ENCODE measurements around the gene CHPF2. TPM values are rescaled to one million over a fixed set of nuclear protein-coding genes. Genes with fewer than 3 reads are reported as not detected.

CHPF2 gene
- total RNA-seq, 1 donor = 95.3 TPM

- DNase-seq (ENCODE audit: low read depth in 2 of 3, low spot score in 2 of 3) = no peak
Measured at GRCh38 chr7:151260471-151260870, 28.2 kb downstream of the CHPF2 start.

- DNase-seq (ENCODE audit: low read depth in 2 of 3, low spot score in 2 of 3) = no peak
Measured at GRCh38 chr7:151260883-151261282, 28.6 kb downstream of the CHPF2 start.

- no peak for DNase-seq (ENCODE audit: low read depth in 2 of 3, low spot score in 2 of 3)
Measured at GRCh38 chr7:151261529-151261928, 29.2 kb downstream of the CHPF2 start.

GRCh38 chr7:151264615-151265014 lies 32.3 kb downstream of the CHPF2 start:
- DNase-seq (ENCODE audit: low read depth in 2 of 3, low spot score in 2 of 3) = no peak

GRCh38 chr7:151265351-151265931 lies 33.2 kb downstream of the CHPF2 start:
- DNase-seq (ENCODE audit: low read depth in 2 of 3, low spot score in 2 of 3) = no peak

GRCh38 chr7:151269511-151269910 lies 37.2 kb downstream of the CHPF2 start:
- DNase-seq (ENCODE audit: low read depth in 2 of 3, low spot score in 2 of 3) = no peak

GRCh38 chr7:151271699-151272355 lies 39.5 kb downstream of the CHPF2 start:
- DNase-seq (ENCODE audit: low read depth in 2 of 3, low spot score in 2 of 3) = peak in 2 of 3 donors; percentile 75 to 91

- no peak for DNase-seq (ENCODE audit: low read depth in 2 of 3, low spot score in 2 of 3)
Measured at GRCh38 chr7:151272405-151272804, 40.1 kb downstream of the CHPF2 start.

- DNase-seq (ENCODE audit: low read depth in 2 of 3, low spot score in 2 of 3) = peak in 1 of 3 donors; percentile 18
Measured at GRCh38 chr7:151272877-151273276, 40.6 kb downstream of the CHPF2 start.

- peak in 1 of 3 donors; percentile 28 for DNase-seq (ENCODE audit: low read depth in 2 of 3, low spot score in 2 of 3)
Measured at GRCh38 chr7:151273651-151274390, 41.5 kb downstream of the CHPF2 start.

- DNase-seq (ENCODE audit: low read depth in 2 of 3, low spot score in 2 of 3) = peak in 1 of 3 donors; percentile 72
Measured at GRCh38 chr7:151274396-151274795, 42.1 kb downstream of the CHPF2 start.

- DNase-seq (ENCODE audit: low read depth in 2 of 3, low spot score in 2 of 3) = no peak
Measured at GRCh38 chr7:151274936-151275812, 42.9 kb downstream of the CHPF2 start.

GRCh38 chr7:151275813-151276577 lies 43.7 kb downstream of the CHPF2 start:
- DNase-seq (ENCODE audit: low read depth in 2 of 3, low spot score in 2 of 3) = no peak

GRCh38 chr7:151276666-151277590 lies 44.6 kb downstream of the CHPF2 start:
- peak; percentile 14 to 60 (median 40) for DNase-seq (ENCODE audit: low read depth in 2 of 3, low spot score in 2 of 3)

- DNase-seq (ENCODE audit: low read depth in 2 of 3, low spot score in 2 of 3) = no peak
Measured at GRCh38 chr7:151277631-151278030, 45.3 kb downstream of the CHPF2 start.

- no peak for DNase-seq (ENCODE audit: low read depth in 2 of 3, low spot score in 2 of 3)
Measured at GRCh38 chr7:151278949-151279348, 46.7 kb downstream of the CHPF2 start.

- DNase-seq (ENCODE audit: low read depth in 2 of 3, low spot score in 2 of 3) = no peak
Measured at GRCh38 chr7:151279868-151280267, 47.6 kb downstream of the CHPF2 start.

- no peak for DNase-seq (ENCODE audit: low read depth in 2 of 3, low spot score in 2 of 3)
Measured at GRCh38 chr7:151280388-151281019, 48.2 kb downstream of the CHPF2 start.

GRCh38 chr7:151281686-151282085 lies 49.4 kb downstream of the CHPF2 start:
- no peak for DNase-seq (ENCODE audit: low read depth in 2 of 3, low spot score in 2 of 3)

Measured in hematopoietic multipotent progenitor cell (in vitro differentiated cells).